GM19043 (cell line): Measurements from ENCODE around the gene CMKLR1.

Experiments used
- ATAC-seq: cut with Tn5 transposase; IDR thresholded peaks from one replicate; pipeline ENCODE4 v1.9.1; 2021; ENCODE audit warnings: low read depth; ENCODE audit not compliant: unreplicated experiment

CMKLR1 gene

DNA sequence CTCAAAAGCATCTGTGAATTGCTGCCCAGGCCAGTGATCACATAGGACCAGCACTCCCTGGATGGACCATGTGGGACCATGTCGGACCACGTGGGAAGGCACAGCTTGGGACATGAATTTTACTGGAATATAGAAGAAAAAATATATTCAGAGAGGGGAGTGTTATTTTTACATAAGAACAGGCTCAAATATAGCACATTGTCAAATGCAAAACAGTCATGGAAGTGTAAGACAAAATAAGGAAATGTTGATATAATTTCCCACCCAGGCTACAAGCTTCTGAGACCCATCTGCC is 68.3 kb downstream of the CMKLR1 start:
- ATAC-seq = no peak

DNA sequence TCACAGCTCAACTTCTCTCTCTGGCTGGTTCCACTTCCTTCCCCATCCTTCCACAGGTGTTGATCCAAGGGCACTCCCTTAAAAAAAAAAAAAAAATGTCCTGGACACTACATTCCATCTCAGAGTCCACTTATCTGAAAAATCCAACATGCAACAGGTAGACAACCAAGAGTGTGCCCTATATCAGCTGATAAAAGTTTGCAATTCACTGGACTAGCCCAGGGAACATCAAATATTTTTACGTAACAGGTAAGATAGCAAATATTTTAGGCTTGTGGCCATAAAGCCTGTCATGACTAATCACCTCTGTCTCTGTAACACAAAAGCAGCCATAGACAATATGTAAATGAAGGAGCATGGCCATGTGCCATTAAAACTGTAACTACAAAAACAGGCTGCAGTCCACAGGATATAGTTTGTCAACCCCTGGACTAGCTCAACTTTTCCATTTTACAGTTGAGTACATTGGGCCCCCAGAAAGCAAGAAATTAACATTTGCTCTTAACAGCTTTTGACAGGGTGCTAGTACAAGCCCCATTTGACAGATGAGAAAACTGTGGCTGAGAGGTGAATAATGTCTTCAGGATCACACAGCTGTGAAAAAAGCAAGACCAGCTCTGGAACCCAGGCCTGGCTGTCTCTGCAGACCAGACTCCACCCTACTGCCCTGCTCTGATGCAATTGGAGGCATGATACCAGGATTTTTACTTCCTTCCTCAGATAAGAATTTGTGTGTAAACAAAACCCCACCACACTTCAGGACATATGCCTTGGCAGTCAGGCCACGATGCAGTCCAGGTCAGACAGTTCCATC is 68.9 kb downstream of the CMKLR1 start:
- ATAC-seq = no peak

DNA sequence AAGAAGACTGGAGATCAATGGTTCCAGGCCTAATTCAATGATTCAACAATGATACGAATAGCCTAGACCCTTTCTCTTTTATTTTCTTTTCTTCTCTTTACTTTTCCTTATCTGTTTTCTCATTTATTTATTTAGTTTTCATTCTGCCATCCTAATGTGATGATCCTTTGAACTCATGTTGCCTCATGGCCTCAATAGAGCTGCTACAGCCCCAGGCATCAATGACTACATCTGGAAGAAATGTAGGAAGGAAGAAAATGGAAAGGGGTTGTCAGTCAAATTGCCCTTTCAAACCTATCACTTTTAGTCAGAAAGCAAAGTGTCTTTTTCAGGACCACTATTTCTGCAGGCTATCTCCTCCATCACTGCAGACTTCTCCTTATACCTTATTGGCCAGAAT is 69.9 kb downstream of the CMKLR1 start:
- no peak for ATAC-seq

DNA sequence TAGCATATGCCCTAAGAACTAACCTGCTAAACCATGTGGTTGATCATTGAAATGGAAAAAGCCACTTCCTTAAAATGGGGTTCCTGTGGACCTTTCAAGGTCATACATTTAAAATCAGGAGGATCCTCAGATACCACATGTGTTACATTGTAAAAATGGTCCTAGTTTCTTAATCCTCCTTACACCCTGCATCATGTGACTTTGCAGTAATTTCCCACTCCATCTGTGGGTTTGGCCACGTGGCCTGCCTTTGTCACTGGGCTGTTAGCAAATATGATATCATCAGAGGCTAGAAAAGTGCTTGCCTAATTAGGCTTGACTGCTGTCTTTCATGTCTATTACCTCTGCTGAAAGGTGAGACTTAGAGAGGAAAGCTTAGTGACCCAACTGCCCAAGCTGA is 70.7 kb downstream of the CMKLR1 start:
- no peak for ATAC-seq

DNA sequence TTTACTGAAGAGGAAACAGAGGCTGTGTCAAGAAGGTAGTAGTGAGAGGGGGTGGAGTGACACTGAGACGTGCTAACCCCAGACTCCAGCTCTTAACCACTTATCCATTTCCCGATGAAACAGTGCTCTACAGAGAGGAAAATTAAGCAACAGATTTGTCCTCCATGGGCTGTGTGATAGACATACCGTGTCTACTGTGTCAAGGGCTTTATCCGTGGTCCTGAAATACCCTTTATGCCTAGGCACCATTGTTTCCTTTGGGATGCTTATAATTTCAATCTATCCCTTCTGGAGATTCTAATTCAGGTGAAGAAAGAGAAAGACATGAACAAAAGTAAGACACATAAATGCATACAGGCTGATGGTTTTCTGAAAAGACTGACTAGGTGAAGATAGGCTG is 71.7 kb downstream of the CMKLR1 start:
- ATAC-seq = no peak

DNA sequence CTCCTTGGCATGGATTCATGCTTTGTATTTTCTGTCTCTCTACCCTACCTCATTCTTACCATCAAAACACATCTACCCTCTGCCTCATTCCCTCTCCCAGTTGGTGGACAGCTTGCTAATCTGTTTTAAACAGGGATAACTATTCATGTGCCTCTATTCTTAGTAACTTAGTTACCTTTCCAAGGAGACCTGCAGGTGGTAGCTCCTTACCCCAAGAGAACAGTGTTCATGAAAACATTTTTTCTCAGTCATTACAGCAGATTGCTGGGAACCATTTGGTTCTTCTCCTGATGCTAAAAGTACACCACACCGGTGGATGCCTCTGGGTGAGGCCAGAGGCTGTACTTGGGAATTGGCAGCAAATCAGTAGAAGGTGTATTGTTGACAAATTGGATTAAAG is 73.0 kb downstream of the CMKLR1 start:
- no peak for ATAC-seq

DNA sequence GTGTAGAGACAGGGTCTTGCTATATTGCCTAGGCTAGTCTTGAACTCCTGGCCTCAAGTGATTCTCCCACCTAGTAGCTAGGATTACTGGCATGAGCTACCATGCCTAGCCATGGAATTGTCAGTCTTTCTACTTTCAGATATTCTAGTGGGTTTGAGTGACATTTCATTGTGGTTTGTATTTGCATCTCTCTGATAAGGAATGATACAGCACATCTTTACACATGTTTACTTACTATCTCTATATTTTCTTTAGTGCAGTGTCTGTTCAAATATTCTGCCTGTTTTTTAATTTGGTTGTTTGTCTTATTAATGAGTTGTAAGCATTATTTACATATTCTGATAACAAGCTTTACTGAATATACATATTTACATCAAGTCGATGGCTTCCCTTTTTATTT is 73.6 kb downstream of the CMKLR1 start:
- no peak for ATAC-seq

DNA sequence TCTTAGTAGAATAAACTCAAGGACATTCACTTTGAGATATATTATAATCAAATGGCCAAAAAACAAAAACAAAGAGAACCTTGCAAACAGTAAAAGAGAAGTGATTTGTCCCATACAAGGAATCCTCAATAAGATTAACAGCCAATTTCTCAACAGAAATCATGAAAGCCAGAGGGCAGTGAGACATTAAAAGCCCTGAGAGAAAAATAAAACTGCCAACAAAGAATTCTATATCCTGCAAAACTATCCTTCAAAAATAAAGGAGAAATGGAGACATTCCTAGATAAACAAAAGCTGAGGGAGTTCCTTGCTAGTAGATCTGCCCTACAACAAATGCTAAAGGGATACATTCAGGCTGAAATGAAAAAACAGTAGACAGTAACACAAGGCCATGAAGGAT is 78.1 kb downstream of the CMKLR1 start:
- no peak for ATAC-seq

DNA sequence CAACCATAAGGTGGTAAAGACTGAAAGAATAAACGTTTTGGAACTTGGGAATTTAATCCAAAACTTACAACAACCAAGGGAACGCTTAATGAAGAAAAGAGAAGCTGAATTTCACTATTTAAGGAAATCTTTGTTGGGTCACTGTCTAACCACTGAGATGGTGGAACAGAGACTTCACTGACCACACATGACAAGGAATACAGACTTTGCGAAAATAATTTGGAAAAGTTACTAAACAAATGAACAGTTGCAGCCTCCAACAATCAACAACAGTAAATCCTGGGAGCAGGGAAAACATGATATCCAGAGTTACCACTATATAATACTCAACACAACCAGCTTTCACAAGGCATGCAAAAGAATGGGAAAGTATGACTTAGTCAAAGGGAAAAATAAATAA is 79.1 kb downstream of the CMKLR1 start:
- ATAC-seq = no peak

DNA sequence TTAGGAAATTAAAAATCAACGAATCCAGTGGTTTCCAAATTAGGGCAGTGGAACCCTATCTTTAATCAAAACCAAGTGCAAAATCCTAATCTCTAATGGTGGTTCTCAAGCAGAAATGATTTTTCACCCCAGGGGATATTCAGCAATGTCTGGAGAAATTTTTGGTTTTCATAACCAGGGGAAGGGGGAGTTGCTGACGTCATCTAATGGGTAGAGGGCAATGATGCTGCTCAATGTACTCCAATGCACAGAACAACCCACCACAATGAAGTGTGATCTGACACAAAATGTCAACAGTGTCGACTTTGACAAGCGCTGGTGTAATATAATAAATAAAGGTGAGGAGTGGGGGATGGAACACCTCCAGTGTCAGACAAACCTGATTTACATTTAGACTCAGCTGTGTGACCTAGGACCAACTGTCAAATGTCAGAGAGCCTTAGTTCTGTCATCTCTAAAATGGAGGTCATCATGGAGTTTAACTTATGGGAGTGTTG is 81.5 kb downstream of the CMKLR1 start:
- ATAC-seq = no peak

DNA sequence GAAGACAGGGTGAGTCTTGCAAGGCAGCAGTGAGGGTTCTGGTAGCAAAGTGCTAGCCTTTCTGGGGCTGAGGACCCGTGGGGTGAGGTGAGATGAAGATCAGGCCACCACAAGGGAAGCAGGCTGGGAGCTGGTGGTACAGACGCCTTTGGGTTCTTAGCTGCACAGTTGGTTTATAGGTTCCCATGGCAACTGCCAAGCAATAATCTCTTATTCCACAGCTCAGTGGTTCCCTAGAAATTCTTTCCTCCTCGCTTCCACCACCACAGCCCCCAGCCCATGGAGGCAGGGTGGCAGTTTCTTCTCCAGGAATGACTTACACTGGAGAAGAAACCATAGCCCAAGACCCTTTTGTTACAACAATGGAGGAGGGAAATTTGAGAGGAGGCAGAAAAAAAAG is 82.1 kb downstream of the CMKLR1 start:
- ATAC-seq = no peak

DNA sequence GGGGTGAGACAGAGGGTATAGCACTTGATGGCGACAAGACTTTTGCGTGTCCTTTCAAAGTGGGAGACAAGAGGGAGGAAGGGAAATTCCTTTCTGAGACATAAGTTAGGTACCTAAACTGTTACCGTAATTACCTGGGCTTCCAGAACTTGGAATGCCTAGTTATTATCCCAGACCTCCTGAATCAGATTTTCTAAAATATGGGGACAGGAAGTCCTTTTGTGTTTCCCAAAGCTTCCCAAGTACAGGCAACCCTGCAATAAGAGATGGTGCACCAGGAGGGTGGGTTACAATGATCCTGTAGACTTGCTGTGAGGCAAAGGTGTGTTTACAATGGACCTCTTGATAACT is 83.9 kb downstream of the CMKLR1 start:
- no peak for ATAC-seq

DNA sequence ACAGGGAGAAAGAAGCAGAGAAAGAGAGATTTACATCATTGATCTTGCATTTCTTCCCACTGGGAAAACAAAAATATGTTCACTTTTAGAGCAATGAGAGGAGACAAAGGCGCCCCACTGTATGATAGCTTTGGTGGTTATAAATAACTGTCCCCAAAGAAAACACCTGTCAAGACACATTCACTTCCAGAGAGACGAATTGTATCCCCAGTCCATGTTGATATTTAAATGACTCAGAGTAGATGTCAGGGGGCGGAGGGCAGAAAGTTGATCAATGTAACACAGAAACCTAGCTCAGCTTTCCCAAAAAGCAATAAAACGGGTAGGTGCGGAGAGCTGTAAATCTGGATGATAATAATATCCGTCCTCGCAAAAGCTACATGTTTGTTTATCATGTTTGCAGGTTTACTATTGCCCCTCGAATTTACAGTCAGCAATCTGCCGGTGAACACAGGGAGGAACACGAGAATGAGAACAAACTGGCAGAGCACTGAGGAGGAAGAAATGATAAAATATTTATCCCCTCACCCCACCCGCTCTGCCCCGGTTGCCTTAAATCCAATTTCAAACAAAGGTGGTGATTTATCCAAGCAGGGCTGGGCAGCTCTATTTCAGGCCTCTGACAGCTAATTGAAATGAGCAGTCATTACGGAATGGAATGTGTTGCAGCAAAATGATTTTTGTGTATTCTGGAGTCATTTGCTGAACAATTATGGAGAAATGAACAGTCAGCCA is 84.4 kb downstream of the CMKLR1 start:
- no peak for ATAC-seq

DNA sequence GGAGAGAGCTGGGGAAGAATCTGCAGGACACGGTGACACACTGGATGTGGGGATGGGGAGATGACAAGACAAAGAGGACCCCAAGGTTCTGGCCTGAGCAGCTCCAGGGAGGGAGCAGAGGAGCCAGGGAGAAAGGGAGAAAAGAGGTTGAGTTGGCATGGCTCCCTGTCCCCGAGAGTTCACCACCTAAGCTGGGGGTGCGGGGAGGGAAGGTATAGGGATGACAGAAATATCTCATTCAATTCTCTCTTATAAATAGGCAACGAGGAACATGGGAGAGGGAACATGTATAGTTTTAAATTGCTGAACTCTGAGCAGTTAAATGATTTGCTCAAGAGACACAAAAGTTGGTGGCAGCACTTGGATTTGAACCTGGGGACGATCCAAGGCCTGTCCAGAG is 85.1 kb downstream of the CMKLR1 start:
- ATAC-seq = no peak

DNA sequence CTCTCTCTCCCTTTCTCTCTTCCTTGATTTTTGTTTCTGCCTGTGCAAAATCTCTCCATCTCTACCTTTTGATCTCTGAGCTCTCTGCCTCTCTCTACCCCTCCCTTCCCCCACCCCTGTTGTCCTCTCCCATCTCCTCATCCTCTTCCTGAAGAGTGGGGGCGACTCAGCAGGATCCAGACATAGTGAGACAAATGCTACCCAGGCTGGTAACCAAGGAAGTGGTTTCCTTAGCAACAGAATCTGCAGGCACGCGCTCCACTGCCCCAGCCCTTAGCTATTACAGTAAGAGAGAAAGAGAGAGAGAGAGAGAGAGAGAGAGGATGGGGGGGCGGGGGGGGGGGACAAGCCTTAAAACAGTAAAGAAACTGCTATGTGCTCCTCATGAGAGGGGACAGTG is 85.6 kb downstream of the CMKLR1 start:
- no peak for ATAC-seq

DNA sequence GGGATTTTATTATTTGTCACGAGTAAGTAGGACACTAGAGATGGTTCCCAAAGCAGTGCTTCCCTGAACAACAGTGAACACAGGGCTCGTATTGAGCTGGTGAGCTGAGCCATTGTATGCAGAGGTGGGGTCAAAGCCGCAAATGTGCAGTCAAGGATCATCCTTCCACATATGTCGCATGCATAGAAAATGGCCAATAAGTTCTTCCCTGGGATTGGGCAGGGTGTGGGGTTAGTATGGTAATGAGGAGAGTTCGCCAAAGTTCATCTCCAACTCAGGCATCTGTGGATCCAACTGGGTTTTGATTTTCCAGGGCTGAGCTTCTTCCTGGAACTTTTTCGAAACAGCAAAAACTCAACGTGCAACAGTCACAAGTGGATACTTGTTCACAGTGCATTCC is 86.6 kb downstream of the CMKLR1 start:
- no peak for ATAC-seq

DNA sequence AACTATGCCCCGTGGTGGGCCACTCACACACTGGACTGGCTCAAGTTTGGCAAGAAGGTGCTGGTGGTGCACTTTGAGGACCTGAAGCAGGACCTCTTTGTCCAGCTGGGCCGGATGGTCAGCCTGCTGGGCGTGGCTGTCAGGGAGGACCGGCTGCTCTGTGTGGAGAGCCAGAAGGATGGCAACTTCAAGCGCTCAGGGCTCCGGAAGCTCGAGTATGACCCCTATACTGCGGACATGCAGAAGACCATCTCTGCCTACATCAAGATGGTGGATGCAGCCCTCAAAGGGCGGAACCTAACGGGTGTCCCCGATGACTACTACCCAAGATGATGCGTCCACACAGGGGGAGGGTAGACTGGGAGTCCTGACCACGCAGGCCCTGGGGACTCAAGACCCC is 91.1 kb downstream of the CMKLR1 start:
- no peak for ATAC-seq

DNA sequence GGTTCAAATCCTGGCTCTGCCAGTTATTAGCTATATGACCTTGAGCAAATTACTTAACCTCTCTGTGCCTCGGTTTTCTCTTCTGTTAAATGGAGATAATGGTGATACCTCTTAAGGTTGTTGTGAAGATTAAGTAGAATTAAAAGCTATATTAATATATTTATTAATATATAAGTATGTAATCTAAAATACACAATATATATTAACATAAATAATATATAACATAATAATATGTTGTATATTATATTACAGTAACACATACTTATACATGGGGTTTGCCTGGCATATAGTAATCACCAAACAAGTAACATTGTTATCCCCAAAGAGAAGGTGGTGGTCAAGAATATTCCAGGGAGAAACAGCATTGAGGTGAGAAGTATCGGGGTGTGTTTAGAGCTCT is 92.0 kb downstream of the CMKLR1 start:
- ATAC-seq = no peak

DNA sequence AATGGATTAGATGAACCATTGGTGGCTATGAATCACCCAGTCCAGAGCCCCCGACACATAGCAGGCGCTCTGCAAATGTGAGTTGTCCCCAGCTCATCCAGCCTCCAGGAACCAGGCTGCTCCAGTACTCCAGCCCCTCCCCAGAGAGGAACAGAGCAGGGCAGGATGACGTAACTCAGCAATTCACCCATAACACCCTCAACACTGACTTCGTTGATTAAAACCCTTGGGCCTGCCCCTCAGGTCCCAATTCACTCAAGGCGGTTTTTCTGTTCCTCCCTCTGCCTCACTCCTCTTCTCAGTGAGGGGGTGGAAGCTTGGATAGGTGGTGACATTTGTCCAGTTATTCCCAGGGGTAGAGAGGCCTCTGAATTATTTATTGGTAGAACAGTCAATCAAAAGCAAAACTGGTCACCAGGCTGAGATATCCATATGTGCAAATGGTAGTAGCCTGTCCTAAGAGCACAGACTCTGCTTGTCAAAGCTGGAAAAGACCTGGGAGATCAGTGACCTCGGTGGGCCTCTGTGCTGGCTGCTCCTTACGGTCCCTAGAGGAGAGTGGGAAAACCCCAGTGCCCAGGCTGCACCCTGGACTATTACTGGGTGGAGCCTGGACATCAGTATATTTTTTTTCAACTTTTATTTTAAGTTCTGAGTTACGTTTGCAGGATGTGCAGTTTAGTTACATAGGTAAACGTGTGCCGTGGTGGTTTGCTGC is 97.0 kb downstream of the CMKLR1 start:
- no peak for ATAC-seq

DNA sequence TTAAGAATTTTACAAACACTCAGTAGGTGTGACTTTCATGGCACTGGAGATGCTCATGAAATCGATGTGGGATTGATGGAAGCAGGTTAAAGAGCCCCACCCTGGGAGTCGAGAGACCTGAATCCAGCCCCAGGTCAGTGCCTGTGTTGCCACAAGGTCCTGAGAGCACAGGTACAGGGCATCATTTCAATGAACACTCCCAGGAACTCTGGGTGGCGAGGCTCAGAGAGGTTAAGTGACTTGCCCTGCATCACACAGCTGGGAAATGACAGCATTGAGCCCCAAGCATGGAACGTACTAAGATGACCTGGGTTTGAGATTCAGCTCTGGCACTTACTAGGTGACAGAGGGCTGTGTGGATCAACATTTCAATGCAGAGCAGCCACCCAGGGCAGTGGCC is 98.2 kb downstream of the CMKLR1 start:
- ATAC-seq = no peak

DNA sequence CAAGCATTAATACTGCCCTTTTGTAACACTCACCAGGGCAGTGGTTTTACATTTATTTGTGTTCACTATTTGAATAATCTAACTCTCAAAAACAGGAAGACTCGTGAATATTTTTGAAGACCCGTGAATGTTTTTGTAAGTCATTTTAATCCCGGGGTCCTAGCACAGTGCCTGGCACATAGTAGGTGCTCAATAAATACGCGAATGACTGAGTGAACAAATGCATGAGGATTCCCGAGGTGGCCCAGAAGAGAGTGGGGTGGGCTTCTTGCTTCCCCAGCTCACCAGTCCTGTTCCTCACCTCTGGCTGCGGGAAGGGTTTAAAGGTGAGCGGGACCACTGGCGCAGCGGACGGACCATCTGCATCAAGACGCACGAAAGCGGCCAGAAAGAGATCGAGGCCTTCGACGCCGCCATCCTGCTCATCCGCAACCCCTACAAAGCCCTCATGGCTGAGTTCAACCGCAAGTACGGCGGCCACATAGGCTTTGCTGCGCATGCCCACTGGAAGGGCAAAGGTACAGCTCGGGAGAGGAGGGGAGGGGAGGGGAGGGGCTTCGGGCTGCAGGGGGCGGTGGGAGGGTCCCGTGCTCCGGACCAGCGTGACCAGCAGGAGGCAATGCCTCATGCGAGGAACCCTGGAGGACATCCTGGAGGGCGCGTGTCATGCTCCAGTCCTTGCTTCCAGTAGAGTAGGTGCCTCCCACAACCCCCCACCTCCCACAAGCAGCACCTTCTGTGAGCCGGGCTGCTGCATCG is 98.9 kb downstream of the CMKLR1 start:
- no peak for ATAC-seq
